ENCODE data around the gene COASY. TPM values are rescaled to one million over a fixed set of nuclear protein-coding genes. Genes with fewer than 3 reads are reported as not detected.
"Not testable (repeated sequence)": the region's sequence is repeated elsewhere in the genome, so short reads cannot be mapped to it uniquely, and the experiment has no call there.

The COASY gene
- total RNA-seq, 1 donor from 2014 or later: 10.9 TPM

DNA sequence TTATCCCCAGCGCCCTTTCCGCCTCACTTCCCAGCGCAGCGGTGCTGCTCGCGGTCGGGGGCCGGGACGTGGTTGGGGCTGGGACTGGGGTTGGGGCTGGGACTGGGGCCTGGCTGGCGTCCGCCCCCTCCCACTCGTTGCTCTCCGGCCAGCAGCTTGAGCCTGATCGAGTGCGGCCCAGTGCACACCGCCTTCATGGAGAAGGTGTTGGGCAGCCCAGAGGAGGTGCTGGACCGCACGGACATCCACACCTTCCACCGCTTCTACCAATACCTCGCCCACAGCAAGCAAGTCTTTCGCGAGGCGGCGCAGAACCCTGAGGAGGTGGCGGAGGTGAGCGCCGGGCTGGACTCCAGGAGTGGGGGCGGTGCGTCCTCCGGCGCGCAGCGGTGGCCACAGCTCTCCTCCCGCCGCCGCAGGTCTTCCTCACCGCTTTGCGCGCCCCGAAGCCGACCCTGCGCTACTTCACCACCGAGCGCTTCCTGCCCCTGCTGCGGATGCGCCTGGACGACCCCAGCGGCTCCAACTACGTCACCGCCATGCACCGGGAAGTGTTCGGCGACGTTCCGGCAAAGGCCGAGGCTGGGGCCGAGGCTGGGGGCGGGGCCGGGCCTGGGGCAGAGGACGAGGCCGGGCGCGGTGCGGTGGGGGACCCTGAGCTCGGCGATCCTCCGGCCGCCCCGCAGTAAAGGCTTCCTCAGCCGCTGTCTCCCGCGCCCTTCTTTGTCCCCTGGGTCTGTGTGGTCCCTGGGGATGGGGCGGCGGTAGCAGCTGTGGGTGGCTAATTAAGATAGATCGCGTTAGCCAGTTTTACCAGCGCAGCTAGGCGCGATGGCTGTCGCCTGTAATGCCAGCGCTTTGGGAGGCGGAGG, 7.5 kb upstream of the COASY start:
- Histone ChIP-seq H3K27ac (peak overlapping the region; percentile 82 to 91), H3K4me1 (peaks cover 0 to 19% of the 10 kb centered on the region in 2 donors), H3K4me3 (peak overlapping the region; percentile 82 to 83), H3K9me3 (no peaks in the 10 kb centered on the region), H3K27me3 (no peaks in the 10 kb centered on the region), H3K36me3 (peaks cover 0 to 4% of the 10 kb centered on the region in 2 donors)
- TF ChIP-seq, protein P1, sequence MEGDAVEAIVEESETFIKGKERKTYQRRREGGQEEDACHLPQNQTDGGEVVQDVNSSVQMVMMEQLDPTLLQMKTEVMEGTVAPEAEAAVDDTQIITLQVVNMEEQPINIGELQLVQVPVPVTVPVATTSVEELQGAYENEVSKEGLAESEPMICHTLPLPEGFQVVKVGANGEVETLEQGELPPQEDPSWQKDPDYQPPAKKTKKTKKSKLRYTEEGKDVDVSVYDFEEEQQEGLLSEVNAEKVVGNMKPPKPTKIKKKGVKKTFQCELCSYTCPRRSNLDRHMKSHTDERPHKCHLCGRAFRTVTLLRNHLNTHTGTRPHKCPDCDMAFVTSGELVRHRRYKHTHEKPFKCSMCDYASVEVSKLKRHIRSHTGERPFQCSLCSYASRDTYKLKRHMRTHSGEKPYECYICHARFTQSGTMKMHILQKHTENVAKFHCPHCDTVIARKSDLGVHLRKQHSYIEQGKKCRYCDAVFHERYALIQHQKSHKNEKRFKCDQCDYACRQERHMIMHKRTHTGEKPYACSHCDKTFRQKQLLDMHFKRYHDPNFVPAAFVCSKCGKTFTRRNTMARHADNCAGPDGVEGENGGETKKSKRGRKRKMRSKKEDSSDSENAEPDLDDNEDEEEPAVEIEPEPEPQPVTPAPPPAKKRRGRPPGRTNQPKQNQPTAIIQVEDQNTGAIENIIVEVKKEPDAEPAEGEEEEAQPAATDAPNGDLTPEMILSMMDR (IDR thresholded peaks at IDR 0.05): no peak
- DNase-seq (ENCODE audit: low spot score in 2 of 2): peak in 1 of 2 donors; percentile 93
- intact Hi-C loops (cut with DNase I): loop anchor here (2.0 kb wide), 2 partner anchors 18 to 22 kb away; partner anchors contain the start of genes NAGLU and PSMC3IP

DNA sequence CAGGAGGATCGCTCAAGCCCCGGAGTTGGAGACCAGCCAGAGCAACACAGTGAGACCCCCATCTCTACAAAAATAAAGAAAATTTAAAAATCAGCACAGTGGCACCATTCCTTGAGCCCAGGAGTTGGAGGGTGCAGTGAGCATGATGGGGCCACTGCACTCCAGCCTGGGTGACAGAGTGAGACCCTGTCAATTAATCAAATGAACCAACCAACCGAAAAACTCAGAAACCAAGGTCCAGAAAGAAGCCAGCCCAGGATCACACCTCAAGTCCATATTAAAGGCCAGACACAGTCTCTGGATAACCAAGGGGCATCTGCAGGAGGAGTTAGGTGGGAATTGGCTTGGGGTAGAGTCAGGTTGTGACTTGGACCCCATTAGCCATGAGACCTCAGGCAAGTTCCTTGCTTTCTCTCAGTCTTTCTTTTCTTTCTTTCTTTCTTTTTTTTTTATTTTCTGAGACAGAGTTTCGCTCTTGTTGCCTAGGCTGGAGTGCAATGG, 6.8 kb upstream of the COASY start:
- peaks cover 0 to 19% of the 10 kb centered on the region in 2 donors for H3K4me1 ChIP-seq
- no peaks in the 10 kb centered on the region for H3K9me3 ChIP-seq
- no peaks in the 10 kb centered on the region for H3K27me3 ChIP-seq
- DNase-seq (ENCODE audit: low spot score in 2 of 2): no peak
- peak overlapping the region; percentile 82 to 91 for H3K27ac ChIP-seq
- H3K4me3 ChIP-seq: peak overlapping the region; percentile 82 to 83
- TF ChIP-seq, protein P1 (IDR thresholded peaks at IDR 0.05): no peak
- intact Hi-C loops (cut with DNase I): loop anchor here (2.0 kb wide), 2 partner anchors 18 to 22 kb away; partner anchors contain the start of genes NAGLU and PSMC3IP
- peaks cover 0 to 4% of the 10 kb centered on the region in 2 donors for H3K36me3 ChIP-seq

DNA sequence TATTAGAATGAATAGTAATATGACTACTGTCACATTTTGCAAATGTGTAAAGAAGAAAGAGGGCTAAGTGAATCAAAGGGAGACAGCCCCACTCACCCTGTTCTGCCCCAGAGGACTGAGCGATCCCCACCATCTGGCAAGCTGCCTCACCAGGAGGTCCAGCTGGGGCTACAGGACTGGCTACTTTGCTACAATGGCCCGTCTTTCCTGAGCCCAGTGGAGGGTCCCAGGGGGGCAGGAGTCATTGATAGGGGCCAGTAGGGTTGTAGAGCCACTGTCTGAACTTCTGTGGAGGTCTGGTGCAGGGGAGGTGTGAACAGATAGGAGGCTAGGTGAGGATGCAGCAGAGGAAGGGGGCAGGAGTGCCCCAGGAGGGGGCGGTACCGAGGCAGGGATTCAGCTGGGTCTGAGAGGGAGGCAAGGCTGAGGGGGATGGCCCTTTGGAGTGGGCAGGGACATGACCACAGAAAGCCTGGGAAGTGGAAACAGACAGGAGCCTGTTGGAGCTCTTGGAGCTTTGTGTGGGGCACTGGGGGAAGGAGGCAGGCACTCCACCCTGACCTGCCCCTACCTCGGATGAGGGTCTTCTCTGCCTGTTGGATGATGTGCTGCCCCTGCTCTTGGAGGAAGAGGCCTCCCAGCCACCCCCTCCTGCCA, 5.9 kb upstream of the COASY start:
- not testable (repeated sequence) for H3K9me3 ChIP-seq; H3K36me3 ChIP-seq; DNase-seq (ENCODE audit: low spot score in 2 of 2); H3K4me3 ChIP-seq; H3K27me3 ChIP-seq; H3K27ac ChIP-seq
- H3K4me1 ChIP-seq: peaks cover 0 to 19% of the 10 kb centered on the region in 2 donors
- intact Hi-C loops (cut with DNase I): loop anchor here (2.0 kb wide), 2 partner anchors 19 to 21 kb away; partner anchors contain the start of genes NAGLU and PSMC3IP

DNA sequence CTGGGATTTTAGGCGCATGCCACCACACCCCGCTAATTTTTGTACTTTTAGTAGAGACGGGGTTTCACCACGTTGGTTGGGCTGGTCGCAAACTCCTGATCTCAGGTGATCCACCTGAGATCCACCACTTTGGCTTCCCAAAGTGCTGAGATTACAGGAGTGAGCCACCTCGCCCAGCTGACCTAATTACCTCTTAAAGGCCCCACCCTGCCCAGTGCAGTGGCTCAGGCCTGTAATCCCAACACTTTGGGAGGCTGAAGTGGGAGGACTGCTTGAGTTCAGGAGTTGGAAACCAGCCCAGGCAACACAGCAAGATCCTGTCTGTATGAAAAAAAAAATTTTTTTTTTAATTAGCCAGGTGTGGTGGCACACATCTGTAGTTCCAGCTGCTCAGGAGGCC, 2.9 kb upstream of the COASY start:
- Histone ChIP-seq H3K36me3 (no peaks in the 10 kb centered on the region), H3K27ac (no peak overlapping the region), H3K4me1 (peaks cover 5 to 28% of the 10 kb centered on the region in 2 donors), H3K9me3 (no peaks in the 10 kb centered on the region), H3K4me3 (no peak overlapping the region), H3K27me3 (no peaks in the 10 kb centered on the region)
- intact Hi-C loops (cut with DNase I): no loop called here
- DNase-seq (ENCODE audit: low spot score in 2 of 2): no peak
- TF ChIP-seq, protein P1 (IDR thresholded peaks at IDR 0.05): no peak

DNA sequence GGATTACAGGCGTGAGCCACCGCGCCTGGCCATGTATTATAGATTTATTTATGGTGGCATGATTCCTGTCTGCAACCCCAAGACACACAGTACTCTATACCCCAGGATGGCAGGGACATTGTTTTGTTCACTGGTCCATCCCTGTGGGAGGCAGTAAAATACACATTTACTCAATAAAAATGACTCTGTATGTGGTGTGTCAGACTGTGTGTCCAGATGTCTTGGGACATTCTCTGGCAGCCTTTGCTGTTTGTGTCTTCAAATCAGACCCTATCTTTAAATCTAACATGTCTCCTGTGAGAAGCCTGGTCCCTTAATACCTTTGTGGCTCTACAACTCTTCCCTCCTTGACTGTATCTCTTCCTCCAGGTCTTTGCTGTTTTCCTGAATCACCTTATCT, 1.7 kb upstream of the COASY start:
- H3K36me3 ChIP-seq: peaks cover 8 to 10% of the 10 kb centered on the region in 2 donors
- peak overlapping the region; percentile 4 to 33 for H3K27ac ChIP-seq
- TF ChIP-seq, protein P1 (IDR thresholded peaks at IDR 0.05): no peak
- DNase-seq (ENCODE audit: low spot score in 2 of 2): no peak
- no peaks in the 10 kb centered on the region for H3K27me3 ChIP-seq
- intact Hi-C loops (cut with DNase I): loop anchor here (5.0 kb wide), 1 partner anchor 117 kb away; the partner anchor contains the start of gene PLEKHH3
- H3K4me3 ChIP-seq: no peak overlapping the region
- peaks cover 5 to 28% of the 10 kb centered on the region in 2 donors for H3K4me1 ChIP-seq
- H3K9me3 ChIP-seq: no peaks in the 10 kb centered on the region

All from ascending aorta (tissue), 2 donors.